Lower lobe of right lung (tissue), 2 donors: ENCODE data around the gene DCAF10. TPM values are rescaled to one million over a fixed set of nuclear protein-coding genes. Genes with fewer than 3 reads are reported as not detected.
"Not testable (repeated sequence)": the region's sequence is repeated elsewhere in the genome, so short reads cannot be mapped to it uniquely, and the experiment has no call there.

Source experiments
- ATAC-seq, 2 donors: fragments of 200-7000 bp; cut with Tn5 transposase; one replicate each; pipeline ENCODE4 v1.9.1; 2020 to 2022; ENCODE audit warnings: mild to moderate bottlenecking in 2 of 2, moderate library complexity in 2 of 2
- DNase-seq: peaks from one replicate; pipeline ENCODE4 v3.0.0-alpha.2; 2020
- H3K27ac ChIP-seq: fragments of 200-600 bp; one replicate; pipeline ENCODE4 v1.8.0; 2022
- H3K27me3 ChIP-seq: fragments of 200-600 bp; one replicate; pipeline ENCODE4 v1.8.0; 2022; ENCODE audit warnings: low read depth
- H3K36me3 ChIP-seq: fragments of 200-600 bp; one replicate; pipeline ENCODE4 v1.8.0; 2022; ENCODE audit warnings: mild to moderate bottlenecking
- H3K4me1 ChIP-seq: fragments of 200-600 bp; one replicate; pipeline ENCODE4 v1.8.0; 2022
- H3K4me3 ChIP-seq: fragments of 200-600 bp; one replicate; pipeline ENCODE4 v1.8.0; 2022; ENCODE audit warnings: mild to moderate bottlenecking
- H3K9me3 ChIP-seq: fragments of 200-600 bp; one replicate; pipeline ENCODE4 v1.8.0; 2022
- intact Hi-C: fragments of 100-400 bp; cut with DNase I; formaldehyde crosslinking; loops from one replicate; pipeline ENCODE4 v1.11.0; 2022
- total RNA-seq: library from RNA; stranded (reverse); fragmentation: NEBNext Ultra II Directional; extraction: Animal tissue kit (Norgen Biotek cat#: 25700); gene quantifications from one replicate; pipeline ENCODE4 v1.2.1, GENCODE V29; 2021
- TF ChIP-seq, protein P1 (sequence below): fragments of 200-600 bp; IDR thresholded peaks from one replicate; pipeline ENCODE4 v1.8.0; 2022; ENCODE audit warnings: antibody characterized with exemption, mild to moderate bottlenecking
- donor health status: DM: no; HTN: yes; CAD: no; lungs with severe emphysema.

The DCAF10 gene
- total RNA-seq, 1 donor from 2014 or later = 24.1 TPM

- H3K27ac ChIP-seq = peak overlapping the region; percentile 46
Measured at GRCh38 chr9:37909326-37909725, 108.7 kb downstream of the DCAF10 start.

GRCh38 chr9:37909836-37910235 lies 109.2 kb downstream of the DCAF10 start:
- H3K27me3 ChIP-seq, H3K36me3 ChIP-seq, H3K27ac ChIP-seq, ATAC-seq, H3K4me3 ChIP-seq, DNase-seq, H3K9me3 ChIP-seq: not testable (repeated sequence)
- intact Hi-C loops = loop anchor here (10.0 kb wide), 1 partner anchor 255 kb away; no protein-coding TSS in a partner anchor
- H3K4me1 ChIP-seq = peaks cover 33% of the 10 kb centered on the region

More at GRCh38 chr9:37909326-37909725, 108.7 kb downstream of the DCAF10 start:
- TF ChIP-seq, protein P1, sequence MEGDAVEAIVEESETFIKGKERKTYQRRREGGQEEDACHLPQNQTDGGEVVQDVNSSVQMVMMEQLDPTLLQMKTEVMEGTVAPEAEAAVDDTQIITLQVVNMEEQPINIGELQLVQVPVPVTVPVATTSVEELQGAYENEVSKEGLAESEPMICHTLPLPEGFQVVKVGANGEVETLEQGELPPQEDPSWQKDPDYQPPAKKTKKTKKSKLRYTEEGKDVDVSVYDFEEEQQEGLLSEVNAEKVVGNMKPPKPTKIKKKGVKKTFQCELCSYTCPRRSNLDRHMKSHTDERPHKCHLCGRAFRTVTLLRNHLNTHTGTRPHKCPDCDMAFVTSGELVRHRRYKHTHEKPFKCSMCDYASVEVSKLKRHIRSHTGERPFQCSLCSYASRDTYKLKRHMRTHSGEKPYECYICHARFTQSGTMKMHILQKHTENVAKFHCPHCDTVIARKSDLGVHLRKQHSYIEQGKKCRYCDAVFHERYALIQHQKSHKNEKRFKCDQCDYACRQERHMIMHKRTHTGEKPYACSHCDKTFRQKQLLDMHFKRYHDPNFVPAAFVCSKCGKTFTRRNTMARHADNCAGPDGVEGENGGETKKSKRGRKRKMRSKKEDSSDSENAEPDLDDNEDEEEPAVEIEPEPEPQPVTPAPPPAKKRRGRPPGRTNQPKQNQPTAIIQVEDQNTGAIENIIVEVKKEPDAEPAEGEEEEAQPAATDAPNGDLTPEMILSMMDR = no peak
- Histone ChIP-seq H3K4me1 (peaks cover 39% of the 10 kb centered on the region), H3K27me3 (no peaks in the 10 kb centered on the region), H3K36me3 (no peaks in the 10 kb centered on the region), H3K9me3 (no peaks in the 10 kb centered on the region), H3K4me3 (no peak overlapping the region)
- ATAC-seq (no peak), DNase-seq (no peak)
- intact Hi-C loops = no loop called here

DNA sequence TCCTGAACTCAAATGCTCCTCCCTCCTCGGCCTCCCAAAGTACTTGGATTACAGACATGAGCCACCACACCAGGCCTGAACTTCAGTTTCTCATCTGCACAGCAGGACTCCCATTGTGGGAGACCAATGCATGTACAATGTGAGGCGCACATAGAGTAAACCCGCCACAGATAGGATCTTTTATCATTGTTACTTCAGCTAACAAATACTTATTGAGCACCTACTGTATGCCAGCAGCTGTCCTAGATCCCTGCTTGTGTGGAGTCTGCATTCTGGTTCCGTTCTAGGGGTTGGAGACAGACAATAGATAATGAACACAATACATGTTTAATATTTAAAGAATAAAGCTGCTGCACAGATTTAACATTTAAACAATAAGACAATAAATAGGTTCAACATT lies 109.7 kb downstream of the DCAF10 start:
- peaks cover 29% of the 10 kb centered on the region for H3K4me1 ChIP-seq
- H3K9me3 ChIP-seq = no peaks in the 10 kb centered on the region
- intact Hi-C loops = loop anchor here (10.0 kb wide), 1 partner anchor 255 kb away; no protein-coding TSS in a partner anchor
- no peaks in the 10 kb centered on the region for H3K27me3 ChIP-seq
- no peaks in the 10 kb centered on the region for H3K36me3 ChIP-seq
- H3K4me3 ChIP-seq = no peak overlapping the region
- no peak for DNase-seq
- H3K27ac ChIP-seq = no peak overlapping the region
- no peak for ATAC-seq
- TF ChIP-seq, protein P1 = no peak

DNA sequence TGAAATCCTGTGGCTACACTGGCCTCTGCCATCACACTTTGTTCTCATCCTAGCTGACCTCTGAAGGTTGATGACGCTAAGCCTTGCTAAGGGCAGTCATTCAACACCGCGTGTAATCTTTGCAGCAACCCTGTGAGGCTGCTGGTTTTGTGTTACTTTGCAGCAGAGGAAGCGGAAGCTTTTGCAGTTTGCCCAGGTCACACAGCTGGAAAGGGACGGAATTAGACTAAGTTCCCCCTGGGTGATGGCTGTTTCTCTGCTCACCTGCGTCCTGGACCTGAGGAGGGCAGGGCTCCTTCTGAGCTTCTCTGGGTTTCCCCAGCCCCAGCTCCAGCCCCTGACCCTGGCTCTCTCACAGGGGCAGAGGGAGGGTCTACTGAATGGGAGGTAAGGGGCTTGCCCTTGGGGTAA lies 110.7 kb downstream of the DCAF10 start:
- no peaks in the 10 kb centered on the region for H3K36me3 ChIP-seq
- ATAC-seq (no peak), DNase-seq (no peak)
- intact Hi-C loops = loop anchor here (10.0 kb wide), 1 partner anchor 254 kb away; no protein-coding TSS in a partner anchor
- H3K27me3 ChIP-seq = no peaks in the 10 kb centered on the region
- H3K9me3 ChIP-seq = no peaks in the 10 kb centered on the region
- TF ChIP-seq, protein P1 = no peak
- peaks cover 31% of the 10 kb centered on the region for H3K4me1 ChIP-seq
- no peak overlapping the region for H3K27ac ChIP-seq
- H3K4me3 ChIP-seq = no peak overlapping the region

DNA sequence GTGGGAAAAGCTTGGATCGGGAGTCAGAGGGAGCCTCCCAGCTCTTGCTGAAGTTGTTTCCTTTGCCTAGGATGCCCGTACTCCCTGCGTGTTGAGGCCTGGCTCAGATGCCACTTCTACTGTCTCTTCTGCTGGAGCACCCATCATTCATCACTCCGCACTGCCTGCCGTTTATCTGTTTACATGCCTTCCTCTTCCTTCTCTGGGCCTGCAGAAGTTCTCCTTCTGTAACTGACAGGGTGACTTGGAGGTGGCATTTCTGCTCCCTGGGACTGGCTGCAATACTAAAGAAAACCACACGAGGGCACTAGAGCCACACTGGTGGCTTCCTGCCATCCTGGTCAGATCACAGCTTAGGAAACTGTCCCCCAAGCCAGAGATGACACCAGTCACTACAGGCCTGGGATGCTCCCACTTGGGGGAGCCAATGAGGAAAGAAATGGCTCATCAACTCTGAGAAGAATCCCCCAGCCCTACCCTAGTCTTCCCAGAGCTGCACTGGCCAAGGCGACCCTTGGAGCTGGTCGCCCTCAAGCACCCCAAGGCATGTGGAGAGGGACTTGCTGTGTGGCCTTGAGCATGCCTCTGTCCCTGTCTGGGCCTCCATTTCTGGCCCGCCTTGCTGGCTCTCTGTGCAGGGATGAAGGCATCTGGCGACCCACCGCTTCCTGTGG lies 113.0 kb downstream of the DCAF10 start:
- no peak overlapping the region for H3K27ac ChIP-seq
- intact Hi-C loops = loop anchor here (10.0 kb wide), 1 partner anchor 251 kb away; no protein-coding TSS in a partner anchor
- peaks cover 44% of the 10 kb centered on the region for H3K4me1 ChIP-seq
- ATAC-seq (peak; percentile 77 to 86), DNase-seq (peak; percentile 76)
- no peaks in the 10 kb centered on the region for H3K9me3 ChIP-seq
- H3K4me3 ChIP-seq = no peak overlapping the region
- TF ChIP-seq, protein P1 = peak; percentile 98
- peaks cover 6% of the 10 kb centered on the region for H3K36me3 ChIP-seq
- H3K27me3 ChIP-seq = no peaks in the 10 kb centered on the region

DNA sequence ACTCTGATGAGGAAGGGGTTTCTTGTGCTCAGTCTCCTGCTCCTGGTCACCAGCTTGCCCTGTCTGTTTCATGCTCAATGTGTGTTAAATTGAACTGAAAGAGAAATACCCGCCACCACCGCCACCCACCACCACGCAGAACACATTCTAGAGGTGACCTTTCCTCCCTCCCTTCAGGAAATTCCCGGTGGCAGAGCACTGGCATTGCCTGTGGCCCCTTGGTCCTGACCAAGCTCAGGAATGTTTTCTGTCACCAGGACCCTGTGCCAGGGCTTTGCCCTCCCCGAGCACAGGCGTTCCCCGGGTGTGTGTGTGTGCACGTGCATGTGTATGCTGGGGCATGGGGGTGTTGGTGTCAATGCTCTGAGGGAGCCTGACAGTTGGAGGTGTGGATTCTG lies 113.6 kb downstream of the DCAF10 start:
- intact Hi-C loops = loop anchor here (10.0 kb wide), 1 partner anchor 251 kb away; no protein-coding TSS in a partner anchor
- TF ChIP-seq, protein P1 = no peak
- no peak overlapping the region for H3K4me3 ChIP-seq
- H3K27me3 ChIP-seq = no peaks in the 10 kb centered on the region
- H3K36me3 ChIP-seq = peaks cover 11% of the 10 kb centered on the region
- DNase-seq (no peak), ATAC-seq (no peak)
- no peaks in the 10 kb centered on the region for H3K9me3 ChIP-seq
- H3K27ac ChIP-seq = no peak overlapping the region
- H3K4me1 ChIP-seq = peaks cover 43% of the 10 kb centered on the region
